Endothelial cell of umbilical vein (primary cell): Measurements from ENCODE around the gene PARD3B.

Experiments used
- CTCF ChIP-seq, 2 donors: IDR thresholded peaks; 1 replicate in 1 of 2; 2 replicates in 1 of 2; pipeline ENCODE4 v1.5.1; 2011; ENCODE audit warnings: low read length in 2 of 2, mild to moderate bottlenecking in 2 of 2, moderate library complexity in 2 of 2, control low read depth in 1 of 2, inconsistent platforms in 1 of 2, low read depth in 1 of 2; ENCODE audit not compliant: insufficient read depth in 1 of 2; ENCODE audit errors: extremely low read depth in 1 of 2
- POLR2A ChIP-seq: IDR thresholded peaks from 2 replicates; pipeline ENCODE4 v1.6.1; 2012; ENCODE audit warnings: low read depth, mild to moderate bottlenecking, control low read depth, low read length

GRCh38 chr2:204695506-204695905 lies 150.2 kb downstream of the PARD3B start:
- TF ChIP-seq CTCF (IDR thresholded peaks at IDR 0.05; ENCODE audit: extremely low read depth in 1 of 2, insufficient read depth in 1 of 2, low read depth in 1 of 2, low read length in 2 of 2) (no peak), POLR2A (no peak)
